B cell (primary cell): ENCODE measurements around the gene ACTN1. TPM values are rescaled to one million over a fixed set of nuclear protein-coding genes. Genes with fewer than 3 reads are reported as not detected.

Experiments
- ATAC-seq: fragments of 200-7000 bp; cut with Tn5 transposase; one replicate; pipeline ENCODE4 v1.10.0; 2021; ENCODE audit warnings: low read depth, mild to moderate bottlenecking, moderate number of reproducible peaks, moderate library complexity
- CTCF ChIA-PET: fragments of 350-600 bp; sonication (Branson Sonifier 250); formaldehyde crosslinking; loops from one replicate; lab custom pipeline; 2021; ENCODE audit warnings: antibody characterized with exemption, inconsistent platforms; lab: Charles Lee
- POLR2A ChIA-PET: fragments of 350-600 bp; sonication (Branson Sonifier 250); formaldehyde crosslinking; loops from one replicate; lab custom pipeline; 2021; ENCODE audit warnings: antibody characterized with exemption; lab: Charles Lee
- DNase-seq: peaks from one replicate; pipeline ENCODE4 v3.0.0; 2013
- H2AFZ ChIP-seq: 2 replicates; pipeline ENCODE4 v1.6.1; 2012; ENCODE audit warnings: mild to moderate bottlenecking, low read depth, low read length; ENCODE audit not compliant: insufficient read depth, poor library complexity, severe bottlenecking
- H3K27ac ChIP-seq, 2 donors: 1 replicate in 1 of 2; 2 replicates in 1 of 2; pipeline ENCODE4 v1.5.1; 2012 to 2013; ENCODE audit warnings: low read length in 2 of 2, mild to moderate bottlenecking in 2 of 2, moderate library complexity in 1 of 2
- H3K27me3 ChIP-seq, 4 experiments: fragments of 200-600 bp in 1 of 4; sonication (generic) in 1 of 4; replicated peaks in 1 of 4; 1 replicate in 2 of 4; 2 replicates in 2 of 4; pipeline versions ENCODE4 v1.6.1 to v1.7.0; 2013 to 2016; ENCODE audit warnings: low read length in 3 of 4, mild to moderate bottlenecking in 2 of 4, mixed read lengths in 1 of 4, moderate library complexity in 1 of 4; ENCODE audit not compliant: insufficient read depth in 4 of 4, control insufficient read depth in 3 of 4; ENCODE audit errors: control extremely low read depth in 1 of 4
- H3K36me3 ChIP-seq, 2 experiments: replicated peaks in 1 of 2; 1 replicate in 1 of 2; 2 replicates in 1 of 2; pipeline versions ENCODE4 v1.6.1 to v1.7.1; 2013; ENCODE audit warnings: low read length in 1 of 2; ENCODE audit not compliant: insufficient read depth in 2 of 2, control insufficient read depth in 1 of 2; ENCODE audit errors: control extremely low read depth in 1 of 2, extremely low read depth in 1 of 2
- H3K4me1 ChIP-seq, 2 donors: fragments of 200-600 bp in 1 of 2; sonication (generic) in 1 of 2; 1 replicate in 1 of 2; 2 replicates in 1 of 2; pipeline versions ENCODE4 v1.5.1 to v1.6.1; 2013 to 2017; ENCODE audit warnings: low read length in 2 of 2; ENCODE audit not compliant: control insufficient read depth in 2 of 2, insufficient read depth in 2 of 2
- H3K4me2 ChIP-seq: replicated peaks from 2 replicates; pipeline ENCODE3; 2012; ENCODE audit warnings: mild to moderate bottlenecking, low read depth, low read length; ENCODE audit not compliant: poor library complexity, severe bottlenecking
- H3K4me3 ChIP-seq, 5 experiments: fragments of 200-600 bp in 1 of 5; sonication (generic) in 1 of 5; 1 replicate in 3 of 5; 2 replicates in 2 of 5; pipeline versions ENCODE4 v1.5.1 to v1.7.0; 2011 to 2016; ENCODE audit warnings: low read length in 4 of 5, mild to moderate bottlenecking in 4 of 5, low read depth in 2 of 5, control low read depth in 1 of 5, moderate library complexity in 1 of 5; ENCODE audit not compliant: insufficient read depth in 1 of 5; ENCODE audit errors: control extremely low read depth in 1 of 5, extremely low read depth in 1 of 5
- H3K79me2 ChIP-seq: fragments of 200-600 bp; sonication (generic); one replicate; pipeline ENCODE4 v1.6.0; 2016; ENCODE audit warnings: low read length; ENCODE audit not compliant: control insufficient read depth, insufficient read depth
- H3K9ac ChIP-seq: fragments of 200-600 bp; sonication (generic); 2 replicates; pipeline ENCODE4 v1.6.1; 2017; ENCODE audit warnings: mild to moderate bottlenecking, low read length, moderate library complexity
- H3K9me3 ChIP-seq, 3 donors: one replicate each; pipeline versions ENCODE4 v1.6.1 to v1.7.1; 2013; ENCODE audit warnings: low read length in 2 of 3; ENCODE audit not compliant: control insufficient read depth in 2 of 3, insufficient read depth in 1 of 3; ENCODE audit errors: control extremely low read depth in 1 of 3
- H4K20me1 ChIP-seq: 2 replicates; pipeline ENCODE4 v1.6.0; 2012; ENCODE audit warnings: mild to moderate bottlenecking, low read length; ENCODE audit not compliant: insufficient read depth, control insufficient read depth, poor library complexity, severe bottlenecking
- H3K27ac Mint-ChIP-seq: one replicate; pipeline ENCODE4 v1.8.0; 2021; ENCODE audit warnings: mixed read lengths
- H3K27me3 Mint-ChIP-seq: one replicate; pipeline ENCODE4 v1.8.0; 2021; ENCODE audit warnings: mixed read lengths
- H3K4me1 Mint-ChIP-seq: one replicate; pipeline ENCODE4 v1.8.0; 2021; ENCODE audit warnings: mixed read lengths
- H3K4me3 Mint-ChIP-seq: one replicate; pipeline ENCODE4 v1.8.0; 2021; ENCODE audit warnings: mixed read lengths
- H3K9me3 Mint-ChIP-seq: one replicate; pipeline ENCODE4 v1.8.0; 2022; ENCODE audit warnings: mixed read lengths; ENCODE audit not compliant: insufficient read depth
- EZH2 ChIP-seq: IDR thresholded peaks from 2 replicates; pipeline ENCODE4 v1.6.1; 2012; ENCODE audit warnings: borderline replicate concordance, low read depth, mild to moderate bottlenecking, moderate library complexity, low read length; ENCODE audit not compliant: insufficient read depth, poor library complexity, severe bottlenecking
- WGBS: methylation state at CpG from one replicate; pipeline ENCODE4 v1.1.5; 2013; ENCODE audit warnings: missing lambda C conversion rate; ENCODE audit not compliant: insufficient coverage; 5-methylcytosine and 5-hydroxymethylcytosine counted together
- intact Hi-C: fragments of 100-400 bp; cut with micrococcal nuclease; formaldehyde crosslinking; loops from one replicate; pipeline ENCODE4 v1.10.0; 2022
- polyA plus RNA-seq: library from polyadenylated mRNA; depleted of rRNA; stranded (reverse); fragments of >200 nt; gene quantifications from 2 replicates; pipeline ENCODE4 v1.2.3, GENCODE V29; 2012
- total RNA-seq, 2 donors: library from RNA; stranded (reverse); fragments of 120-200 nt in 1 of 2; gene quantifications; 1 replicate in 1 of 2; 2 replicates in 1 of 2; pipeline versions ENCODE4 v1.2.3 to v1.2.4, GENCODE V29; 2013 to 2022
- TF ChIP-seq, protein P1 (sequence below): fragments of 200-600 bp; IDR thresholded peaks from one replicate; pipeline ENCODE4 v1.8.0; 2022; ENCODE audit warnings: antibody characterized with exemption, mild to moderate bottlenecking

Gene ACTN1
- total and polyA plus RNA-seq, 2 donors (not counting 1 experiment from before 2014, with no cell fraction given) = 0.74 to 0.89 TPM

DNA sequence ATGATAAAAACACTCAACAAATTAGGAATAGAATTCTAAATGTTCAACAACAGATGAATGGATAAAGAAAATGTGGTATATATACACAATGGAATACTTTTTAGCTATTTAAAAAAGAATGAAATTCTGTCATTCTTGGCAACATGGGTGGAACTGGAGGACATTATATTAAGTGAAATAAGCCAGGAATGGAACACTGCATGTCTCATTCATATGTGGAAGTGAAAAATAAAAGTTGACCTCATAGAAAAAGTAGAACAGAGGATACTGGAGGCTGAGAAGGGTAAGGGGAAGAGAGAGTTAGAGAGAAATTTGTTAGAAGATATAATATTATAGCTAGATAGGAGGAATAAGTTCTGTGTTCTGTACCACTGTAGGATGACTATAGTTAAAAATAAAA, 150.4 kb downstream of the ACTN1 start:
- intact Hi-C loops = no loop called here
- ChIA-PET POLR2A (no interaction called here), CTCF (interaction anchor here (0.5 to 1.5 kb wide), 3 partner anchors 15 to 1114 kb away, joined by 3 to 9 read pairs (median 5); no protein-coding TSS in a partner anchor)
- no peak overlapping the region for H3K4me3 Mint-ChIP-seq
- H2AFZ ChIP-seq = no peak overlapping the region
- peaks cover 15% of the 10 kb centered on the region for H3K4me1 Mint-ChIP-seq
- ATAC-seq (no peak), DNase-seq (no peak)
- H3K9ac ChIP-seq = no peak overlapping the region
- H3K9me3 ChIP-seq = peaks cover 0 to 10% (median 0%) of the 10 kb centered on the region in 3 donors
- peaks cover 11 to 13% of the 10 kb centered on the region in 2 donors for H3K4me1 ChIP-seq
- TF ChIP-seq, protein P1, sequence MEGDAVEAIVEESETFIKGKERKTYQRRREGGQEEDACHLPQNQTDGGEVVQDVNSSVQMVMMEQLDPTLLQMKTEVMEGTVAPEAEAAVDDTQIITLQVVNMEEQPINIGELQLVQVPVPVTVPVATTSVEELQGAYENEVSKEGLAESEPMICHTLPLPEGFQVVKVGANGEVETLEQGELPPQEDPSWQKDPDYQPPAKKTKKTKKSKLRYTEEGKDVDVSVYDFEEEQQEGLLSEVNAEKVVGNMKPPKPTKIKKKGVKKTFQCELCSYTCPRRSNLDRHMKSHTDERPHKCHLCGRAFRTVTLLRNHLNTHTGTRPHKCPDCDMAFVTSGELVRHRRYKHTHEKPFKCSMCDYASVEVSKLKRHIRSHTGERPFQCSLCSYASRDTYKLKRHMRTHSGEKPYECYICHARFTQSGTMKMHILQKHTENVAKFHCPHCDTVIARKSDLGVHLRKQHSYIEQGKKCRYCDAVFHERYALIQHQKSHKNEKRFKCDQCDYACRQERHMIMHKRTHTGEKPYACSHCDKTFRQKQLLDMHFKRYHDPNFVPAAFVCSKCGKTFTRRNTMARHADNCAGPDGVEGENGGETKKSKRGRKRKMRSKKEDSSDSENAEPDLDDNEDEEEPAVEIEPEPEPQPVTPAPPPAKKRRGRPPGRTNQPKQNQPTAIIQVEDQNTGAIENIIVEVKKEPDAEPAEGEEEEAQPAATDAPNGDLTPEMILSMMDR = no peak
- TF ChIP-seq EZH2 = no peak
- H3K27ac Mint-ChIP-seq = no peak overlapping the region
- H3K79me2 ChIP-seq = no peaks in the 10 kb centered on the region
- no peak overlapping the region for H3K27ac ChIP-seq
- no peaks in the 10 kb centered on the region for H3K27me3 Mint-ChIP-seq
- H4K20me1 ChIP-seq = no peaks in the 10 kb centered on the region
- H3K27me3 ChIP-seq = no peaks in the 10 kb centered on the region
- H3K4me3 ChIP-seq = no peak overlapping the region
- no peak overlapping the region for H3K4me2 ChIP-seq
- no peaks in the 10 kb centered on the region for H3K36me3 ChIP-seq
- peaks cover 5% of the 10 kb centered on the region for H3K9me3 Mint-ChIP-seq

DNA sequence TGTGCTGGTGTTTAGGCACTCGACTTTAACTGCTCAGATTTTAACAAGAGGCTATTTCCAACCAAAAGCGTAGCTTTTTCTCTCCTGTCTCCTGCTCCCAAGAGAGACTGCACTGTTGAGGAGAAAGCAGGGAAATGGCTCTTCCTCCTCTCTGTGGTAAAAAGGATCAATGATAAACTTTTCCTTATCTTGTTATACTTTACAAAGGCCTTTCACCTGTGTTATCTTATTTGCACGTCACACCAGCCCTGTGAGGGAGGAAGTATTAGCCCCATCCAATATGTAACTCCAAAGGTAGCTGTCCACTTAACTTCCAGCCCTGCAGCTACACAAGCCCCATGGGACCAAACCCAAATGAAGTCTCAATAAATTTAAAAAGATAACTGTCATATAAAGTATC, 153.4 kb downstream of the ACTN1 start:
- no peaks in the 10 kb centered on the region for H4K20me1 ChIP-seq
- no peaks in the 10 kb centered on the region for H3K36me3 ChIP-seq
- TF ChIP-seq EZH2 = no peak
- TF ChIP-seq, protein P1 = no peak
- DNase-seq (no peak), ATAC-seq (no peak)
- peaks cover 0 to 4% (median 0%) of the 10 kb centered on the region in 3 donors for H3K9me3 ChIP-seq
- Mint-ChIP-seq H3K9me3 (no peaks in the 10 kb centered on the region), H3K4me1 (peaks cover 37% of the 10 kb centered on the region), H3K27ac (no peak overlapping the region), H3K27me3 (no peaks in the 10 kb centered on the region), H3K4me3 (no peak overlapping the region)
- POLR2A ChIA-PET = no interaction called here
- no peak overlapping the region for H2AFZ ChIP-seq
- CTCF ChIA-PET = interaction anchor here (1.2 to 14.8 kb wide), 6 partner anchors 18 to 892 kb away, joined by 3 to 132 read pairs (median 12); no protein-coding TSS in a partner anchor
- no peak overlapping the region for H3K4me2 ChIP-seq
- H3K4me1 ChIP-seq = peaks cover 20 to 42% of the 10 kb centered on the region in 2 donors
- no peak overlapping the region for H3K9ac ChIP-seq
- no peak overlapping the region for H3K4me3 ChIP-seq
- H3K79me2 ChIP-seq = no peaks in the 10 kb centered on the region
- H3K27me3 ChIP-seq = no peaks in the 10 kb centered on the region
- H3K27ac ChIP-seq = no peak overlapping the region
- no CpG with 5 or more reads among the region's 3 CpGs for WGBS
- intact Hi-C loops = no loop called here
